K562 (cell line): ENCODE measurements around the gene KATNAL1. TPM values are rescaled to one million over a fixed set of nuclear protein-coding genes. Genes with fewer than 3 reads are reported as not detected.
A peak's percentile ranks its signal among the peaks of the same experiment; 100 is the strongest.

Experiments
- ATAC-seq: fragments of 200-7000 bp; cut with Tn5 transposase; 3 replicates; pipeline ENCODE4 v1.9.1; 2020; ENCODE audit warnings: moderate library complexity
- BruUV-seq: library from RNA; stranded (reverse); fragments of 400-500 nt; replicated peaks from 2 replicates; lab custom pipeline; 2021; lab: Mats Ljungman, UMichigan
- CTCF ChIA-PET: fragments of 300-600 bp; formaldehyde crosslinking; extraction: SDS; loops from one replicate; lab custom pipeline; 2021; ENCODE audit warnings: low intra/inter-chr PET ratio; lab: Yijun Ruan, JAX
- POLR2A ChIA-PET: fragments of 300-600, 350-650 bp; sonication (Branson Sonifier 250); formaldehyde crosslinking; extraction: SDS; loops from one replicate; lab custom pipeline; 2021; ENCODE audit warnings: antibody characterized with exemption, inconsistent platforms; lab: Yijun Ruan, JAX
- DNase-seq, 4 experiments: peaks; one replicate each; pipeline versions ENCODE4 v3.0.0 to v3.0.0-alpha.2; 2011 to 2018; ENCODE audit warnings: low spot score in 3 of 4, mixed read lengths in 3 of 4; ENCODE audit errors: extremely low read depth in 1 of 4
- FAIRE-seq: peaks from 2 replicates; lab custom pipeline; 2011; peaks lifted over from hg19 to GRCh38; lab: Jason Lieb, UNC
- H2AFZ ChIP-seq: 2 replicates; pipeline ENCODE4 v1.6.0; 2011; ENCODE audit warnings: low read depth, low read length, control low read depth, inconsistent platforms
- H3K27ac ChIP-seq: fragments of 200-600 bp; 3 replicates; pipeline ENCODE4 v1.8.0; 2011; ENCODE audit warnings: low read depth, mild to moderate bottlenecking, control low read depth, inconsistent platforms, low read length, moderate library complexity, mixed read lengths; ENCODE audit errors: extremely low read depth
- H3K27me3 ChIP-seq, 2 experiments: fragments of 300-600 bp in 1 of 2; 2 replicates in 1 of 2; 3 replicates in 1 of 2; pipeline versions ENCODE4 v1.6.0 to v1.8.0; 2011; ENCODE audit warnings: inconsistent platforms in 2 of 2, low read length in 2 of 2, mild to moderate bottlenecking in 1 of 2, mixed read lengths in 1 of 2, moderate library complexity in 1 of 2; ENCODE audit not compliant: control insufficient read depth in 2 of 2, insufficient read depth in 2 of 2
- H3K36me3 ChIP-seq: fragments of 300-600 bp; 3 replicates; pipeline ENCODE4 v1.8.0; 2011; ENCODE audit warnings: mild to moderate bottlenecking, low read length, inconsistent platforms; ENCODE audit not compliant: control insufficient read depth, insufficient read depth
- H3K4me1 ChIP-seq, 2 experiments: fragments of 200-600 bp in 1 of 2; replicated peaks in 1 of 2; 2 replicates in 1 of 2; 3 replicates in 1 of 2; pipeline versions ENCODE4 v1.5.1 to v1.8.0; 2011; ENCODE audit warnings: inconsistent platforms in 2 of 2, low read length in 2 of 2, mild to moderate bottlenecking in 1 of 2, mixed read lengths in 1 of 2, moderate library complexity in 1 of 2; ENCODE audit not compliant: control insufficient read depth in 2 of 2, insufficient read depth in 2 of 2
- H3K4me2 ChIP-seq: 2 replicates; pipeline ENCODE4 v1.6.1; 2011; ENCODE audit warnings: low read length, control low read depth, inconsistent platforms, mixed read lengths; ENCODE audit not compliant: insufficient read depth
- H3K4me3 ChIP-seq: fragments of 200-600 bp; sonication (generic), shearing (Covaris generic); 2 replicates; pipeline ENCODE4 v1.5.1; 2016; ENCODE audit warnings: control low read depth, inconsistent platforms
- H3K79me2 ChIP-seq: fragments of 200-600 bp; 3 replicates; pipeline ENCODE4 v1.8.0; 2011; ENCODE audit warnings: low read length, inconsistent platforms; ENCODE audit not compliant: control insufficient read depth, insufficient read depth
- H3K9ac ChIP-seq, 2 experiments: 2 replicates each; pipeline versions ENCODE4 v1.6.0 to v1.6.1; 2011; ENCODE audit warnings: low read depth in 2 of 2, low read length in 2 of 2, control low read depth in 1 of 2, inconsistent platforms in 1 of 2, mild to moderate bottlenecking in 1 of 2, mixed read lengths in 1 of 2; ENCODE audit not compliant: insufficient read depth in 1 of 2
- H3K9me1 ChIP-seq: one replicate; pipeline ENCODE4 v1.6.0; 2011; ENCODE audit warnings: inconsistent platforms, mild to moderate bottlenecking, low read length, moderate library complexity; ENCODE audit not compliant: control insufficient read depth, insufficient read depth
- H3K9me3 ChIP-seq: replicated peaks from 2 replicates; pipeline ENCODE4 v1.5.1; 2011; ENCODE audit warnings: low read depth, low read length, inconsistent platforms; ENCODE audit not compliant: control insufficient read depth, insufficient read depth
- H4K20me1 ChIP-seq: replicated peaks from 2 replicates; pipeline ENCODE4 v1.6.1; 2011; ENCODE audit warnings: low read length, inconsistent platforms, mixed read lengths; ENCODE audit not compliant: control insufficient read depth, insufficient read depth
- CBFA2T2 ChIP-seq: fragments of 450-650 bp; conservative IDR thresholded peaks from 2 replicates; pipeline ENCODE4 v1.6.1; 2017; ENCODE audit warnings: mild to moderate bottlenecking
- CTCF ChIP-seq, 3 experiments: IDR thresholded peaks in 2 of 3; conservative IDR thresholded peaks in 1 of 3; 2 replicates each; pipeline ENCODE4 v1.5.1; 2011 to 2012; ENCODE audit warnings: low read length in 3 of 3, mild to moderate bottlenecking in 3 of 3, control low read depth in 2 of 3, improper control_type of control experiment in 1 of 3, inconsistent platforms in 1 of 3, low read depth in 1 of 3, mixed read lengths in 1 of 3, moderate library complexity in 1 of 3; ENCODE audit not compliant: insufficient read depth in 2 of 3
- EP400 ChIP-seq: fragments of 450-650 bp; IDR thresholded peaks from 2 replicates; pipeline ENCODE4 v1.6.1; 2017; ENCODE audit warnings: antibody characterized with exemption, mild to moderate bottlenecking, moderate library complexity
- RAD21 ChIP-seq, 2 experiments: fragments of 250-450 bp in 1 of 2; fragments of 450-650 bp in 1 of 2; sonication (Bioruptor Pico) in 1 of 2; formaldehyde crosslinking in 1 of 2; IDR thresholded peaks in 1 of 2; conservative IDR thresholded peaks in 1 of 2; 2 replicates each; pipeline versions ENCODE4 v1.4.0 to v1.8.0; 2020 to 2022; ENCODE audit warnings: mild to moderate bottlenecking in 2 of 2, moderate library complexity in 1 of 2
- RBBP5 ChIP-seq: fragments of 200-600 bp; sonication (generic); IDR thresholded peaks from 2 replicates; pipeline ENCODE4 v1.6.1; 2012; ENCODE audit warnings: borderline replicate concordance, mild to moderate bottlenecking, low read length, control low read depth, inconsistent platforms; ENCODE audit not compliant: insufficient read depth, poor library complexity, severe bottlenecking
- SIN3B ChIP-seq: fragments of 450-650 bp; IDR thresholded peaks from 2 replicates; pipeline ENCODE4 v1.6.1; 2017; ENCODE audit warnings: low read depth, mild to moderate bottlenecking, moderate library complexity
- WGBS: fragments of 100-300 bp; shearing (Covaris generic); methylation state at CpG from one replicate; pipeline ENCODE4 v1.1.6; 2016; ENCODE audit warnings: low coverage, mixed read lengths; ENCODE audit not compliant: insufficient coverage; ENCODE audit errors: missing lambda C conversion rate; 5-methylcytosine and 5-hydroxymethylcytosine counted together
- in situ Hi-C: fragments of 300-500 bp; cut with MboI; formaldehyde crosslinking; loops from 4 replicates; pipeline ENCODE4 v1.15.0; 2018; ENCODE audit warnings: inconsistent platforms, mixed read lengths
- intact Hi-C: fragments of 100-400 bp; cut with micrococcal nuclease; formaldehyde crosslinking; loops from 2 replicates; pipeline ENCODE4 v1.14.2; 2022
- polyA plus RNA-seq, 8 experiments: library from polyadenylated mRNA; depleted of rRNA in 4 of 8; stranded (reverse) in 5 of 8; unstranded in 3 of 8; fragments of >200 nt; fragmentation: Nextera tagmentation in 2 of 8; fragmentation: Illumina TruSeq in 1 of 8; extraction: Ambion mirVana in 2 of 8; extraction: Trizol in 1 of 8; gene quantifications; 2 replicates each; pipeline versions ENCODE4 v1.2.1 to v1.2.3, GENCODE V29; 2011 to 2014; ENCODE audit warnings: inconsistent platforms in 1 of 8, missing spikeins in 1 of 8
- total RNA-seq, 7 experiments: library from RNA; depleted of rRNA in 6 of 7; stranded (reverse); fragments of >200 nt in 6 of 7; fragmentation: Illumina TruSeq in 2 of 7; extraction: Trizol in 2 of 7; gene quantifications; 2 replicates each; pipeline versions ENCODE4 v1.2.1 to v1.2.3, GENCODE V29; 2011 to 2021; ENCODE audit warnings: low replicate concordance in 1 of 7

The KATNAL1 gene
- total and polyA plus RNA-seq, 9 of the 15 experiments (the other 6 are each of a cell fraction or from before 2014, with no cell fraction given) = 2.5 to 8.2 (median 5.5) TPM

- H3K9ac ChIP-seq = no peak overlapping the region
- 3% methylated on average over 7 of the region's 8 CpGs for WGBS
- H3K79me2 ChIP-seq = no peaks in the 10 kb centered on the region
- no peaks in the 10 kb centered on the region for H3K9me1 ChIP-seq
- intact Hi-C loops = no loop called here
- no peak overlapping the region for H3K27ac ChIP-seq
- BruUV-seq = no TSS peak
- TF ChIP-seq RBBP5 (no peak), EP400 (no peak), CTCF (IDR thresholded peaks at IDR 0.05 in 2 of 3, conservative IDR thresholded peaks at IDR 0.05 in 1 of 3; ENCODE audit: insufficient read depth in 2 of 3, low read depth in 1 of 3, low read length in 3 of 3) (peak in 1 of 3 experiments; percentile 11; a peak in 1 of 6 replicates), CBFA2T2 (no peak), SIN3B (no peak), RAD21 (CRISPR knock-in tag; conservative IDR thresholded peaks at IDR 0.05 in 1 of 2, IDR thresholded peaks at IDR 0.05 in 1 of 2) (0 out of 4 replicates have a peak, but pooled peaks of 1 of the 2 experiments have one; percentile 24)
- in situ Hi-C loops = no loop called here
- no peaks in the 10 kb centered on the region for H3K4me1 ChIP-seq
- H2AFZ ChIP-seq = no peak overlapping the region
- no peak overlapping the region for H3K4me3 ChIP-seq
- H3K9me3 ChIP-seq = no peaks in the 10 kb centered on the region
- no peaks in the 10 kb centered on the region for H4K20me1 ChIP-seq
- FAIRE-seq (no peak), DNase-seq (no peak), ATAC-seq (peak; percentile 69)
- ChIA-PET POLR2A (interaction anchor here (0.6 kb wide), 1 partner anchor 418 kb away, joined by 4 read pairs; no protein-coding TSS in a partner anchor), CTCF (no interaction called here)
- no peak overlapping the region for H3K4me2 ChIP-seq
- peaks cover 20 to 59% of the 10 kb centered on the region in 2 experiments for H3K27me3 ChIP-seq
- no peaks in the 10 kb centered on the region for H3K36me3 ChIP-seq
Measured at GRCh38 chr13:30158774-30159445, 148.4 kb downstream of the KATNAL1 start.
